ENCODE data around the gene LCE1E.

Gene LCE1E

DNA sequence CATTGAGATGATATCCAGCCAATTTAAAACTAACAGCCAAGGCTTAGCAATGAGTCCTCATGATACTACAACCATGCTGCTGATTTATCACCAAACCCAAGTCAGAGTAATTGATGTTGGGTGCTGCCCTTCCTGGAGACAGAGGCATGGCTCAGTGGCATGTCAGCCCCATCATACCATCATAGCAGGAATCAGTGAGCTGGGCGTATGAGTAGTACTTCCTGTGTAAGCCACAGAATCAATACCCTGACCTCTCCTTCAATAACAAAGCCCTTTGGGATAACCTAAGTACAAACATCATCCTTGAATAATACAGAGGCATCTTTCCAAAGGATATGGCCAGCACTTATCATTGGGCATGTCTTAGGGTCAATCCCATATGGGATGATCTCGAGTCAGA, 3.0 kb upstream of the LCE1E start:
- DNase-seq (ENCODE audit: low spot score) = no peak

DNA sequence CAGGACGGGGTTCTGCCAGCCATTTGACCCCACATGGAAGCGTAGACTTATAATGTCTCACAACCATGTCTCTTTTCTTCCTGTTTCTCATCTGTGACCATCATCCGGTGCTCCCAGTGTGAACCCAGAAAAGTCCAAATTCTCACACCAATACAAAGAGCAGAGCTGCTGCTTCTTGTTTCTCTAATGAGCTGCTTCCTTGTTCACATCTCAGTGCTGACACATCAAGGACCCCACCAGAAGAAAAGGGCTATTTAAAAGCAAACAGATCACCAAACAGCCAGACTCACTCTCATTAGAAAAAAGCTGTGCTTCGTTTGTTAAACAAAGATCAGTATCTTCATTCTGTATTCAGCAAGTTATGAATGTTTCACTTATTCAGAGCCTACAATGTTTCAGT, 9.6 kb downstream of the LCE1E start:
- no peak for DNase-seq (ENCODE audit: low spot score)

DNA sequence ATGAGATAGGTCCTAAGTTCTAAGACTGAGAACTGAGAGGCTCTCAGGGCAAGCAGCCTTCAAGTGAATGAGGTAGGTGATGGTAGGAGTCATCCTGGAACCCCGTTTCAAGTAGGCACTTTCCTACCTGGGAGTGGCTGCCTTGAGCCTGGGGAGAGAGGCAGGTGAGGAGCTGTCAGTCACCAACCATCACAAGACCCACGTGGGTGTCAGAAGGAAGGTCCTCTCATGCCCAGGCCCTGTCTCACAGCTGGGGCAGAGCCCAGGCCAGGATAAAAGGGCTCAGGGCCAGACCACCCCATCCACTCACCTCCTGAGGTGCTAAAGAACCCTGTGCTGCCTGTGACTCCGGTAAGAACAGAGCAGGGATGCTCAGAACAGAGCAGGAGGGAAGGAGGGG, 10.4 kb downstream of the LCE1E start, which contains the start of gene LCE1D:
TSS of gene LCE1D (plus strand) at position 301 of the 400 bp plus-strand sequence. CDS start 1,074 bp downstream, outside the sequence.
- no peak for DNase-seq (ENCODE audit: low spot score)

DNA sequence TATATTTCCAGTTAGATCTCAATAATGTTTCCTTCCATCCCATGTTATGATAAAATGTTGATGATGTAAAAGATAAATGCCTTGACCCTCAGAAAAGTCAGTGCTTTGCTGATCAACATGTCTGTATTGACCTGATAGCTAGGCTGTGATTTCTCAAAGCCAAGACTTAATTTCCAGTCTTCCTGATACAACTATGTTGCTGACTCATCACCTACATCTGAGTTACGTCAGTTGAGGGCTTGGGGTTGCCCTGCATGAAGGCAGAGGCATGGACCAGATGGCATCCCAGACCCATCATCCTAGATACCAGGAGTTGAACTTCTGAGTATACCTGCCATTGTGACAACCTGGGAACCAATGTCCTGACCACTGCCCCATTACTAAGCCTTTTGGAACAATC, 15.3 kb downstream of the LCE1E start:
- DNase-seq (ENCODE audit: low spot score) = no peak

DNA sequence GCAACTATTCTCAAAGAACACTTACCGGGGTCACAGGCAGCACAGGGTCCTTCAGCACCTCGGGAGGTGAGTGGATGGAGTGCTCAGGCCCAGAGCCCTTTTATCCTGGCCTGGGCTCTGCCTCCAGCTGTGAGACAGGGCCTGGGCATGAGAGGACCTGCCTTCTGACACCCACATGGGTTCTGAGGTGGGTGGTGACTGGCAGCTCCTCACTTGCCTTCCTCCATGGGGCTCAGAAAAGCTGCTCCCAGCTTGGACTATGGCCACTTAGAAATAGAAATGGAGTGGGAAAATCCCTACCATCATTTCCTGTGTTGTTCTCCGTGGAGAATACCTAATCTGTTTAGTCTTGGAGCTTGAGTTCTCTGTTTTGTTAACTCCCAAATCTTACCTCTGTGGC, 20.5 kb downstream of the LCE1E start, which contains the start of gene LCE1C:
TSS of gene LCE1C (minus strand) at position 76 of the 400 bp plus-strand sequence. CDS start 1,173 bp downstream, outside the sequence.
- no peak for DNase-seq (ENCODE audit: low spot score)

DNA sequence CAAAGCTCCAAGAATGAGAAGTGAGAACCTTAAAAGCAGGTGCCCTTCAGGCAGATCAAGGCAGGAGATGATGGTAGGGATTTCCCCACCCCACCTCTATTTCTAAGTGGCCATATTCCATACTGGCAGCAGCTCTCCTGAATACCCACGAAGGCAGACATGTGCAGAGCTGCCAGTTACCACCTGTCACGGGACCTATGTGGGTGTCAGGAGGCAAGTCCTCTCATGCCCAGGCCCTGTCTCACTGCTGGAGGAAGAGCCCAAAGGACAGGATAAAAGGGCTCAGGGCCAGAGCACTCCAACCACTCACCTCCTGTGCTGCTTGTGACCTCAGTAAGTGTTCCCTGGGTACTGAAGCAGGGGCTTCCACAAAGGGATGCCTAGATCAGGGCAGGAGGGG, 25.0 kb downstream of the LCE1E start:
- no peak for DNase-seq (ENCODE audit: low spot score)

DNA sequence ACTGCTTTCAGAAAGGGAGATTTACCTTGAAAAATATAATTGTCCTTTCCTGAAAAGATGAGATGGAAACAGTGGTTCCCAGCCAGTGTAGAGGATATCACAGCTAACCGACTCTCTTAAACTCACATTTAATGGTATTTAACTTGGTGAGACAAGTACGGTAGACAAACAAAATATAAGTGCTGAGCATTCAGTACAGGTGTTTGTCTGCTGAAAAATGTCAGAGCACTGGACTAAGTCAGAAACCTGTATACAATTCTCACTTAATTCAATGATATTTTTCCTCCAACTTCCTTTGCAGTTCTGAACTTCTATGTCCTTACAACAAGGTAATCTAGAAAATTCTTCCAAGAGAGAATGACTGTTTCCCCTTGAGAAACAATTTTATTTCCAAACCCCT, 25.6 kb downstream of the LCE1E start, which contains the start of gene LCE1B:
TSS of gene LCE1B (plus strand) at position 301 of the 400 bp plus-strand sequence. CDS start 476 bp downstream, outside the sequence.
- no peak for DNase-seq (ENCODE audit: low spot score)

DNA sequence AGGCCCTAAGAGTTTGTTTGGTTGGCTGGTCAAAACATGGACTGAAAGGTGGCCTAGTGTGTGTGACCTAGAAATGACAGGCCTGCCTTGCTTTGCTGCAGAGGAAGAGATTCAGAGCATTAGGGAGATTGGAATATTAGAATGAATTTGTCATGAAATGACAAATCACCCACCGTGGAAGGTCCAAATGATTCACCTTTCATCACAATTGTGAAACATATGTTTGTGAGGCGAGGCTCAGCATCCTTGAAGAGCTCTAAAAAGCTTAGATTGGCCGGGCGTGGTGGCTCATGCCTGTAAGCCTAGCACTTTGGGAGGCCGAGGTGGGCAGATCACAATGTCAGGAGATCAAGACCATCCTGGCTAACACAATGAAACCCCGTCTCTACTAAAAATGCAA, 31.3 kb downstream of the LCE1E start:
- no peak for DNase-seq (ENCODE audit: low spot score)

DNA sequence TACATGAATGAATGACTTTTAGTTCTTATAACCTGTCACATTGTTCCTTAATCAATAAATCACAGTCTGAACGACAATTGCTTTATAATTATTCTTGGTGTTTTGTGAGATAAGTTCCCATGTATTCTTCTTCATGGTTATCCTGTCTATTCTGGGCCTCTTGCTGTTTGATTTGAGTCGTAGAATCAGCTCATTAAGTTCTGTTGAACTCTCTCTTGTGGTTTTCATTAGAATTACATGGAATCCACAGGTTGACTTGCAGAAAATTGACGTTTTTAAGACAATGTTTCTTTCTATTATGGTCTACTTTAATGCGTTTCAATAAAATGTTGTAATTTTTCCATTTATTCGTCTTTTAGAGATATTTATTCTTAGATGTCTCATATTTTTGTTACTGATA, 37.2 kb downstream of the LCE1E start:
- DNase-seq (ENCODE audit: low spot score) = no peak

DNA sequence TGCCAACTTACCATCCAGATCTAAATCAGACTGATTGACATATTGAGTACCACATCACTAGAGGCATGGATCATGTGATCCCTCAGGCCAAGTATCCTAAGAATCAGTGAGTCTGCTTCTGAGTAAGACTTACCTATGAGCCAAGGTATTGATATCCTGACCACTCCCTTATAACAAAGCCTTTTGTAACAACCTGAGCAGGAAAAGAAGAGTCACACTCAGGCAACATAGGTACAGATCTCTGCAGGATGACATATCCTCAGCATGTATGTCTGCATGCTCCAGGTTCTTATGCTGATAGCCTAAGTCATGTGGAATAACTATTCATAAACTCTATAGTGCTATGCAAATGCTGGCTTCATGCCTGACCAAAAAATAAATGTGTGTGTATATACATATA, 38.9 kb downstream of the LCE1E start:
- no peak for DNase-seq (ENCODE audit: low spot score)

DNA sequence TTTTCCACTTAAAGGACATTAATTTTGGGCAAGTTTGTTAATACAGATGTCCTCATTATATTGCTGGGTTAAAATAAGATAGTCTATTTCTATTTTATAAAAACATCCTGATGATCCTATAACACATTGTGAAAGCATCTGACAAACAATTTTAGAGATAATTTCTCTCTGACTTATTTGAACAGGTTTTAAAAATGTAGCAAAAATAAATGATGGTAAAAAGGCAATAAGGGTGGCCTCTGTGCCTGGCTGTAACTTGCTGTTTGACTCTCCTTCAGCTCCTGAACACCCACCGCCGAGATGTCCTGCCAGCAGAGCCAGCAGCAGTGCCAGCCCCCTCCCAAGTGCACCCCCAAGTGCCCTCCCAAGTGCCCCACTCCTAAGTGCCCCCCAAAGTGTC, 41.1 kb downstream of the LCE1E start, which contains the start of gene LCE1A:
TSS of gene LCE1A (plus strand) at position 301 of the 400 bp plus-strand sequence. CDS start at position 301, 0 bp downstream.
- DNase-seq (ENCODE audit: low spot score) = no peak

DNA sequence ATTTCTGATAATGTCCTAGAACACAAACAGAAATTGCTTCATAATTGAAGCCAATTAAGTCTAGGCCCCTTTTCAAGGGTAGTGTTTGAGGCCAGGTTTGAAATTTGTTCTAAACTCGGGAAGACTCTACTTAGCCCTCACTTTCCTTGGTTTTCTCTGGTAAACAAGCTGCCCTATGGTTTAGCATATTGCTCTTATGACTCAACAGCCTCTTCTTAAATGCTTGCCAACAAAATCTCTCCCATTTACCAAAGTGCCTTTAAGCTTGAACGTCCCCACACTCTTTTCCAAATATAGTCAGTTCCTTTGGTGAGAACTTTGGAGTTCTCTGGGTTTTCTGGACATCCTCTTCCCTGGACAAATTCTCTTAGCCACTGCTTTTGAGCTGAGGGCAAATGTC, 50.8 kb downstream of the LCE1E start:
- no peak for DNase-seq (ENCODE audit: low spot score)
